HepG2 (cell line): ENCODE data around the gene G0S2. TPM values are rescaled to one million over a fixed set of nuclear protein-coding genes. Genes with fewer than 3 reads are reported as not detected.

Experiments used
- ATAC-seq: fragments of 200-7000 bp; cut with Tn5 transposase; 3 replicates; pipeline ENCODE4 v1.9.1; 2020; ENCODE audit warnings: mild to moderate bottlenecking, moderate library complexity
- BruUV-seq: library from RNA; stranded (reverse); fragments of 400-500 nt; replicated peaks from 2 replicates; lab custom pipeline; 2021; lab: Mats Ljungman, UMichigan
- CTCF ChIA-PET: fragments of 300-600 bp; formaldehyde crosslinking; extraction: SDS; loops from one replicate; lab custom pipeline; 2021; ENCODE audit warnings: low total read pairs, inconsistent platforms, low intra/inter-chr PET ratio; lab: Yijun Ruan, JAX
- POLR2A ChIA-PET: fragments of 350-600 bp; sonication (Branson Sonifier 250); formaldehyde crosslinking; loops from one replicate; lab custom pipeline; 2020; ENCODE audit warnings: antibody characterized with exemption, inconsistent platforms; lab: Yijun Ruan, JAX
- DNase-seq: peaks from one replicate; pipeline ENCODE4 v3.0.0-alpha.2; 2015; ENCODE audit warnings: low spot score
- FAIRE-seq: peaks from 3 replicates; lab custom pipeline; 2011; peaks lifted over from hg19 to GRCh38; lab: Jason Lieb, UNC
- H2AFZ ChIP-seq: one replicate; pipeline ENCODE4 v1.6.1; 2011; ENCODE audit warnings: low read length, inconsistent platforms
- H3K27ac ChIP-seq: fragments of 300-600 bp; 3 replicates; pipeline ENCODE4 v1.8.0; 2011; ENCODE audit warnings: mixed run types, mild to moderate bottlenecking, mixed read lengths, low read length, inconsistent platforms; ENCODE audit not compliant: insufficient read depth; ENCODE audit errors: extremely low read length
- H3K27me3 ChIP-seq, 2 experiments: fragments of 200-600 bp in 1 of 2; 2 replicates in 1 of 2; 3 replicates in 1 of 2; pipeline versions ENCODE4 v1.6.0 to v1.8.0; 2011; ENCODE audit warnings: low read length in 2 of 2, mild to moderate bottlenecking in 2 of 2, moderate library complexity in 2 of 2, inconsistent platforms in 1 of 2; ENCODE audit not compliant: insufficient read depth in 2 of 2, control insufficient read depth in 1 of 2
- H3K36me3 ChIP-seq, 2 experiments: fragments of 200-600 bp in 1 of 2; replicated peaks in 1 of 2; 2 replicates in 1 of 2; 3 replicates in 1 of 2; pipeline versions ENCODE4 v1.5.1 to v1.8.0; 2011; ENCODE audit warnings: low read length in 2 of 2, inconsistent platforms in 1 of 2; ENCODE audit not compliant: insufficient read depth in 2 of 2, control insufficient read depth in 1 of 2
- H3K4me1 ChIP-seq: 2 replicates; pipeline ENCODE4 v1.5.1; 2012; ENCODE audit warnings: low read length, inconsistent platforms; ENCODE audit not compliant: insufficient read depth
- H3K4me2 ChIP-seq: 2 replicates; pipeline ENCODE4 v1.6.0; 2011; ENCODE audit warnings: low read depth, low read length, inconsistent platforms
- H3K4me3 ChIP-seq, 3 experiments: fragments of 200-600 bp in 1 of 3; sonication (generic), shearing (Covaris generic) in 1 of 3; replicated peaks in 1 of 3; 2 replicates each; pipeline ENCODE4 v1.5.1; 2011 to 2016; ENCODE audit warnings: low read length in 3 of 3, inconsistent platforms in 2 of 3, low read depth in 2 of 3, mild to moderate bottlenecking in 2 of 3, control low read depth in 1 of 3, mixed read lengths in 1 of 3; ENCODE audit not compliant: insufficient read depth in 1 of 3
- H3K79me2 ChIP-seq: one replicate; pipeline ENCODE4 v1.6.1; 2011; ENCODE audit warnings: low read length, inconsistent platforms; ENCODE audit not compliant: insufficient read depth
- H3K9ac ChIP-seq: 2 replicates; pipeline ENCODE4 v1.6.0; 2011; ENCODE audit warnings: mild to moderate bottlenecking, low read depth, low read length, inconsistent platforms; ENCODE audit not compliant: insufficient read depth
- H3K9me3 ChIP-seq: 2 replicates; pipeline ENCODE4 v1.5.1; 2012; ENCODE audit warnings: mild to moderate bottlenecking, low read length
- H4K20me1 ChIP-seq: 2 replicates; pipeline ENCODE4 v1.6.0; 2011; ENCODE audit warnings: inconsistent platforms, mild to moderate bottlenecking, low read length, moderate library complexity; ENCODE audit not compliant: insufficient read depth
- CBX5 ChIP-seq: sonication (generic); formaldehyde crosslinking; IDR thresholded peaks from 2 replicates; pipeline ENCODE4 v1.4.0; 2020; ENCODE audit warnings: missing genetic modification reagents, borderline replicate concordance
- CHD4 ChIP-seq: fragments of 200-600 bp; sonication (generic); IDR thresholded peaks from 2 replicates; pipeline ENCODE4 v1.7.0; 2017; ENCODE audit warnings: mild to moderate bottlenecking, low read length, borderline replicate concordance
- FOXK2 ChIP-seq: fragments of 450-650 bp; IDR thresholded peaks from 2 replicates; pipeline ENCODE4 v1.6.1; 2016
- KDM2A ChIP-seq: sonication (generic); formaldehyde crosslinking; IDR thresholded peaks from 2 replicates; pipeline ENCODE4 v1.4.0; 2020; ENCODE audit warnings: low read depth, missing genetic modification reagents, borderline replicate concordance
- KLF9 ChIP-seq: IDR thresholded peaks from 2 replicates; pipeline ENCODE4 v1.6.1; 2016; ENCODE audit warnings: low read depth
- MBD4 ChIP-seq: IDR thresholded peaks from 2 replicates; pipeline ENCODE4 v1.6.1; 2012; ENCODE audit warnings: low read length, inconsistent platforms, borderline replicate concordance
- SETDB1 ChIP-seq: sonication (generic); formaldehyde crosslinking; IDR thresholded peaks from 2 replicates; pipeline ENCODE4 v1.5.1; 2020; ENCODE audit warnings: missing genetic modification reagents, mild to moderate bottlenecking, borderline replicate concordance
- SMC3 ChIP-seq: IDR thresholded peaks from 2 replicates; pipeline ENCODE4 v1.6.1; 2011; ENCODE audit warnings: low read length, improper control_type of control experiment
- TAF15 ChIP-seq: fragments of 200-400 bp; formaldehyde crosslinking; IDR thresholded peaks from one replicate; pipeline ENCODE4 v1.6.1; 2018; ENCODE audit warnings: mild to moderate bottlenecking, low read depth, low read length; ENCODE audit not compliant: poor library complexity, severe bottlenecking
- TBP ChIP-seq: sonication (generic); formaldehyde crosslinking; IDR thresholded peaks from 2 replicates; pipeline ENCODE4 v1.5.0; 2020; ENCODE audit warnings: missing genetic modification reagents
- ZNF138 ChIP-seq: sonication (generic); formaldehyde crosslinking; IDR thresholded peaks from 2 replicates; pipeline ENCODE4 v1.5.0; 2020; ENCODE audit warnings: mild to moderate bottlenecking, low read depth, missing genetic modification reagents
- ZNF30 ChIP-seq: sonication (generic); formaldehyde crosslinking; IDR thresholded peaks from 2 replicates; pipeline ENCODE4 v1.5.0; 2020; ENCODE audit warnings: mild to moderate bottlenecking, missing genetic modification reagents
- ZNF484 ChIP-seq: sonication (generic); formaldehyde crosslinking; IDR thresholded peaks from 2 replicates; pipeline ENCODE4 v1.5.1; 2020; ENCODE audit warnings: mild to moderate bottlenecking, low read depth, missing genetic modification reagents, borderline replicate concordance
- ZNF597 ChIP-seq: sonication (generic); formaldehyde crosslinking; IDR thresholded peaks from 2 replicates; pipeline ENCODE4 v1.5.0; 2020; ENCODE audit warnings: missing genetic modification reagents
- ZNF766 ChIP-seq: sonication (generic); formaldehyde crosslinking; IDR thresholded peaks from 2 replicates; pipeline ENCODE4 v1.5.0; 2020; ENCODE audit warnings: missing genetic modification reagents, borderline replicate concordance
- ZSCAN31 ChIP-seq: sonication (generic); formaldehyde crosslinking; IDR thresholded peaks from 2 replicates; pipeline ENCODE4 v1.5.0; 2020; ENCODE audit warnings: low read depth, mild to moderate bottlenecking, missing genetic modification reagents
- WGBS: methylation state at CpG from one replicate; pipeline ENCODE4 v1.1.6; 2017; ENCODE audit warnings: low lambda C conversion rate; 5-methylcytosine and 5-hydroxymethylcytosine counted together
- in situ Hi-C: cut with HindIII; loops from 2 replicates; pipeline ENCODE4 v1.10.0; 2017; ENCODE audit warnings: low pct_unique_long_range_greater_than_20kb; ENCODE audit not compliant: extremely low pct_ligation_motif_present
- intact Hi-C: fragments of 100-400 bp; cut with micrococcal nuclease; formaldehyde crosslinking; loops from one replicate; pipeline ENCODE4 v1.10.0; 2022; ENCODE audit not compliant: unreplicated experiment
- polyA plus RNA-seq, 8 experiments: library from polyadenylated mRNA; depleted of rRNA in 3 of 8; stranded (reverse) in 7 of 8; unstranded in 1 of 8; fragments of >200 nt; fragmentation: Illumina TruSeq in 4 of 8; extraction: Trizol in 4 of 8; gene quantifications; 2 replicates each; pipeline versions ENCODE4 v1.2.1 to v1.2.3, GENCODE V29; 2011 to 2016; ENCODE audit warnings: low read depth in 4 of 8, missing spikeins in 1 of 8, mixed read lengths in 1 of 8; ENCODE audit not compliant: insufficient read depth in 1 of 8
- total RNA-seq, 5 experiments: library from RNA; depleted of rRNA; stranded (reverse); fragments of >200 nt; fragmentation: Illumina TruSeq; extraction: Trizol; gene quantifications; 2 replicates each; pipeline ENCODE4 v1.2.3, GENCODE V29; 2016; ENCODE audit warnings: low read depth in 1 of 5
- TF ChIP-seq, protein P1 (sequence below): sonication (generic); formaldehyde crosslinking; conservative IDR thresholded peaks from 2 replicates; pipeline ENCODE4 v1.5.0; 2020; ENCODE audit warnings: missing genetic modification reagents
- TF ChIP-seq, protein P2 (sequence below): sonication (generic); formaldehyde crosslinking; IDR thresholded peaks from 2 replicates; pipeline ENCODE4 v1.8.1; 2023; ENCODE audit warnings: mild to moderate bottlenecking, missing genetic modification reagents

Gene G0S2
- total and polyA plus RNA-seq, 2 of the 13 experiments (the other 11 are each of a cell fraction or from before 2014, with no cell fraction given), result not detected

- no peak for TF ChIP-seq TBP (CRISPR knock-in tag)
Observed at GRCh38 chr1:209696673-209697072, 21.5 kb downstream of the G0S2 start (continued).

DNA sequence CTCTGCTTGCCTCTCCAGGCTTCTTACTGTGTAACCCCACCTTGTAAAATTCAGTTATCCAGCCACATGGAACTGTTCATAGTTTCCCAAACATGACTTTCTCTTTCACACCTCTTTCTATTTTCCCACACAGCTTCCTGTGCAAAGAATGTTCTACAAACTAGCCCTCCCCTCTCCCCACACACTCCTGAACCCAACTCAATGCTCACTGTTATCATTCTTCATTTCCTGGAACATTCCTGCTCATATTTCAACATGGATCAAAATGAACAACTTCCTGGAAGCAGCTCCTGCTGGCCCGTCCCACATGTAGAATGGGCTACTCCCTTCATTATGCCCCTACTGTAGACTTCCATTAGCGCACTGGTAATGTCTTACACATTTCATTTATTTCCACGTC lies 21.9 kb downstream of the G0S2 start:
- POLR2A ChIA-PET, result no interaction called here
- H3K4me2 ChIP-seq, result no peak overlapping the region
- H3K27ac ChIP-seq, result no peak overlapping the region
- intact Hi-C loops, result no loop called here
- BruUV-seq, result no TSS peak
- H3K79me2 ChIP-seq, result no peaks in the 10 kb centered on the region
- no peak for ATAC-seq
- no peaks in the 10 kb centered on the region for H4K20me1 ChIP-seq
- in situ Hi-C loops, result no loop called here
- no peaks in the 10 kb centered on the region for H3K27me3 ChIP-seq
- no peaks in the 10 kb centered on the region for H3K36me3 ChIP-seq
- TF ChIP-seq, protein P1, sequence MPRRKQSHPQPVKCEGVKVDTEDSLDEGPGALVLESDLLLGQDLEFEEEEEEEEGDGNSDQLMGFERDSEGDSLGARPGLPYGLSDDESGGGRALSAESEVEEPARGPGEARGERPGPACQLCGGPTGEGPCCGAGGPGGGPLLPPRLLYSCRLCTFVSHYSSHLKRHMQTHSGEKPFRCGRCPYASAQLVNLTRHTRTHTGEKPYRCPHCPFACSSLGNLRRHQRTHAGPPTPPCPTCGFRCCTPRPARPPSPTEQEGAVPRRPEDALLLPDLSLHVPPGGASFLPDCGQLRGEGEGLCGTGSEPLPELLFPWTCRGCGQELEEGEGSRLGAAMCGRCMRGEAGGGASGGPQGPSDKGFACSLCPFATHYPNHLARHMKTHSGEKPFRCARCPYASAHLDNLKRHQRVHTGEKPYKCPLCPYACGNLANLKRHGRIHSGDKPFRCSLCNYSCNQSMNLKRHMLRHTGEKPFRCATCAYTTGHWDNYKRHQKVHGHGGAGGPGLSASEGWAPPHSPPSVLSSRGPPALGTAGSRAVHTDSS (CRISPR knock-in tag), result no peak
- TF ChIP-seq ZNF766 (CRISPR knock-in tag) (no peak), KDM2A (CRISPR knock-in tag) (no peak), TAF15 (no peak), SMC3 (no peak), CBX5 (CRISPR knock-in tag) (no peak), KLF9 (CRISPR knock-in tag) (no peak), MBD4 (no peak), ZNF597 (CRISPR knock-in tag) (no peak), ZSCAN31 (CRISPR knock-in tag) (no peak), FOXK2 (no peak), ZNF30 (no peak), ZNF138 (CRISPR knock-in tag) (no peak), CHD4 (no peak), SETDB1 (no peak), ZNF484 (CRISPR knock-in tag) (no peak)
- TF ChIP-seq, protein P2, sequence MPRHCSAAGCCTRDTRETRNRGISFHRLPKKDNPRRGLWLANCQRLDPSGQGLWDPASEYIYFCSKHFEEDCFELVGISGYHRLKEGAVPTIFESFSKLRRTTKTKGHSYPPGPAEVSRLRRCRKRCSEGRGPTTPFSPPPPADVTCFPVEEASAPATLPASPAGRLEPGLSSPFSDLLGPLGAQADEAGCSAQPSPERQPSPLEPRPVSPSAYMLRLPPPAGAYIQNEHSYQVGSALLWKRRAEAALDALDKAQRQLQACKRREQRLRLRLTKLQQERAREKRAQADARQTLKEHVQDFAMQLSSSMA, result no peak
- TF ChIP-seq, all 625 proteins: peak for 0
- FAIRE-seq (no peak), DNase-seq (no peak)
- CTCF ChIA-PET, result no interaction called here
- H2AFZ ChIP-seq, result no peak overlapping the region
- H3K9me3 ChIP-seq, result no peaks in the 10 kb centered on the region
- no peak overlapping the region for H3K4me3 ChIP-seq
- H3K4me1 ChIP-seq, result no peaks in the 10 kb centered on the region
- 41% methylated on average over 3 of the region's 3 CpGs for WGBS
- no peak overlapping the region for H3K9ac ChIP-seq
